HL-60/S4 treated with phorbol 12-myristate 13-acetate at 8.2 ng/mL for 4 days and 3 days (cell line): ENCODE results near the gene TEAD3.

Experiments
- in situ Hi-C: fragments of 300-500 bp; cut with MboI; formaldehyde crosslinking; loops from 2 replicates; pipeline ENCODE4 v1.15.0; 2022; ENCODE audit warnings: low sequenced_read_pairs

Gene TEAD3

GRCh38 chr6:35492974-35493284, 4.0 kb downstream of the TEAD3 start:
- in situ Hi-C loops: no loop called here

DNA sequence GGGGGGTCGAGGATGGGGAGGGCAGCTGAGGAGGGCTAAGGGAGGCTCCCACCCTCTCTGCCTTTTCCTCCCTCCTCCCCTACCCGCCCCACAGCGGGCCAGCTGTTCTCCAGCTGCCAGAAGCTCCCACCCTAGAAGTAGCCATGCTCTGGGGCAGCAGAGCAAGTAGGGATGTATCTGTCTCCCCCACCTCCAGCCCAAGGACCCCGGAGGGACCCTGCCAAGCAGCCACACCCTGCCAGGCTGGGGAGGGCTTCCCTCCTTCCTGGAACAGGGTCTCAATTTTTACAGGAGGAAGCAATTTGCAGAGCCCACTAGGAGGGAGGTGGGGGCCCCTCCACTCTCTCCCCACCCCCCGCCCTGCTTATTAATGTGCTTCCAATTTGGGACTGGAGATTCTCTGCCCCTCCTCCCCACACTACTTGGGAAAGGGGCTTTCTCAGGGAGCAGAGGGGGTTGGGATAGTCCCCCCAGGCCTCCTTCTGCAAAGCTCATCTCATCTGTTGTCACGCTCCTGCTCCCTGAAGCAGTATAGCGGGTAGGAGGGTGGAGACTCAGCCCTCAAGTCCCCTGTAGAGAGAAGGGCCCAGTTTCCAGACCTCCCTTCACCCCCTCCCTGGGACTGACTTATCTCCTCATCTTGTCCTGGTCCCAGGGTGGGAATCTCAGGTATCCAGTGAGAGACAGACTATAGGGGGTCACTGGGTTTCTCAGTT, 4.5 kb downstream of the TEAD3 start:
- in situ Hi-C loops: no loop called here

- in situ Hi-C loops: no loop called here
Observed at GRCh38 chr6:35491558-35492257, 5.2 kb downstream of the TEAD3 start.

DNA sequence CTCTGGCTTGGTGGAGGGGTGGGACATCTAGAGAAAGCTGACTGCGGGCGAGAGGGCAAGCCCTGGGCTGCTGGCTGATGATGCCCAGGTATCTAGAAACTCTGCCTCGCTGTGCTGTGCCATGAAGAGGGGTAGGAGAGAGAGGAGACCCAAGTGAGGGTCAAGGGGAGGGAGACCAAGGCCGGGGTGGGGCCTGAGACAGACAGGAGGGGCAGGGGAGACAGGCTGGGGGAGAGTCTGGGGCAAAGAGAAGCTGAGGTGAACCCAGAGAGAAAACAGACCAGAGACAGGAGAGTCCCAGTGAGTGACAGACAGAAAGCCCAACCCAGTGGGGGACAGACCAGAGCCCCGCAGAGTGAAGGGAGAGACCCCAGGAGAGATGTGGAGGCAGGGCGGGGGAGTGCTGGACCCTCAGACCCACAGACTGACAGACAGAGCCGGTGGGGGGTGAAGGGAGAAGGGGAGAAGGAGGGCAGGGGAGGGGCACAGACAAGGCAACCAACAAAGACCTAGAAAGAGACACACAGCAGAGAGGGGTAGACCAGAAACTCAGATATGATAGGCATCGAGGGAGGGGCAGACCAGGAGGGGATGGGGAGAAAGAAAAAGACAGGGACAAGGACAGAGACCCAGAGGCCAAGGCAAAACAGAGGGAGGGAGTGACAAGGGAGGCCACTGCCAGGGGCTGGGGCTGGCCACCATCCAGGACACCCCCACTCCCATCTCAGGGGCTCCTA, 5.9 kb downstream of the TEAD3 start:
- in situ Hi-C loops: no loop called here

DNA sequence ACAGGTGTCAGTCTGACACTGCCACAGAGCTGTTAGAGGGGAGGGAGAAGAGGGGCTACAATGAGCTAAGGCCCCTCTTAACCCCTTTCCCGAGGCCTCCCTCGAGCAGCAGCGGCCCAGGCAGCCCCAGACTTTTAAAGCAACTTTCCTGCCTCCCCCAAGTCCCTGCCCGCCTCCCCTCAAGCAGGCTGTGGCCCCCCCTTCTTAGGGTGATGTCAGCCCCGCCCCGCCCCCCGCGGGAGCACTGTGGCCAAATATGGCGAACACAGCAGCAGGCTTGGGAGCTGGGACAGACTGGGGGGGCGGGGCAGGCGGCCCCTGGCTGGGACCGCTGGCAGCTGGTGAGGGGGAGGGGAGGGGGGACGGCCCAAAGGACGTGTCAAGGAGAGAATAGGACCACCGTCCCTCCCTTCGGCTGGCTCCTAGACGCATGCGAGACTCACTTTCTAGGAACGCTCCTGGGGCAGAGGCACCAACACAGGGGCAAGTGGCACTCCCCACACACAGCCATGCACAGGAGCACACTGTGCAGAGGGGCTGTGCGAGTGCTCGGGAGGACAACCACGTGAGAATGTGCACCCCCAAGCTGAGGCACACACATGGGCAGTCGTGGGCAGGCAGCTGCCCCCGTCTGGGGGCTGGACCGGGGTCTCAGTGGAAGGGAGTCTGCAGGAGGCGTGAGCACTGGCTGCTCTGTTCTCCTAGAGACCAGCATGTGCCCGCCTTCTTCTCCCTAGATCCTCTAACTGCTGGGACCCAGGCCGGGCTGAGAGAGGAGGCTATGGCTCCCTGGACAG, 6.7 kb downstream of the TEAD3 start:
- in situ Hi-C loops: no loop called here

GRCh38 chr6:35489066-35489465, 7.8 kb downstream of the TEAD3 start:
- in situ Hi-C loops: no loop called here

DNA sequence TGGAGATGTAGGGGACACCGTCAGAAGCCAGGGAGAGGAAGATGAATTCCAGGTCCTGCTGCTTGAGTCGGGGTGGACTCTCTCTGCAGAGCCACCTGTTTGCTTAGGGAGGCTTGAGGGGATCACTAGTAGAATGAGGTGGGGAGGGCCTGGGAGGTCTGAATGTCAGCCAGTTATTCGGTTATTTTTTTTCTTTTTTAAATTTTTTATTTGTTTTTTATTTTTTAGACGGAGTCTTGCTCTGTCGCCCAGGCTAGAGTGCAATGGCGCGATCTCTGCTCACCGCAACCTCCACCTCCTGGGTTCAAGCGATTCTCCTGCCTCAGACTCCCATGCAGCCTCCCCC, 8.4 kb downstream of the TEAD3 start:
- in situ Hi-C loops: no loop called here

DNA sequence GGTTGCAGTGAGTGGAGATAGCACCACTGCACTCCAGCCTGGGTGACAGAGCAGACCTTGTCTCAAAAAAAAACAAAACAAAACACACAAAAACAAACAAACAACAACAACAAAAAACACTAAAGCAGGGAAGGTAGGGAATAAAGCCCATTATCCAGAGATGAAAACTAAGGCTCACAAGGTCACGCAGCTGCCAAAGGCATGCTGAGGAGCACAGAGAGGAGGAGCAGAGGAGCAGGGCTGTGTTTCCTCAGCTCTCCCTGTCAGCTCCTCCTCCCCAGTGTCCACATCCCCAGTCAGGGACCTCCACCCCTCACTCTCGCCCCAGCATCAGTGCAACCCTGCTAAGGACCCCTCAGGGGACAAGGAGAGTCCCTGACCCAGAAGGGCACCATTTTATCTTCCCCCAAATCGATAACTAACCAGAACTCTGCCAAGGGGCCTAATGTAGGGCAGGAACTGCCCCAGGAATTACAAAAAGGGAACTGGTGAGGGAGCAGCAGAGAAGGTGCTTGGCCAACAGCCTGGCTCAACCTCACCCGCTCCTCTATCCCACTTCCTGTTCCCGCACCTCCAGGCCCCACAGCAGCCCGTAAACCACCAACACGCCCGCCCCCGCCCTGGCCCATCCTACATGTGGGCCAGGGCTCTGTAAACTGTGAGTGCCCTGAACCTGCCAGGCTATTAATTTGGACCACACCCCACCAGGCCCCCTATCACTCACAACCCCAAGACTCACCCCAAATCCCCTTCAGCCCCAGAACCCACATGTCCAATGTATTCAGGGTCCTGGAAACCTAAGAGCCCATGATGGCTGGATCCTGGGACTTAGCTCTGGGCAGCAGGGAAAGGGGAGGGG, 9.0 kb downstream of the TEAD3 start:
- in situ Hi-C loops: no loop called here

GRCh38 chr6:35486005-35486925, 10.6 kb downstream of the TEAD3 start:
- in situ Hi-C loops: no loop called here

- in situ Hi-C loops: no loop called here
Observed at GRCh38 chr6:35485402-35485877, 11.4 kb downstream of the TEAD3 start.

- in situ Hi-C loops: no loop called here
Observed at GRCh38 chr6:35484921-35485392, 11.9 kb downstream of the TEAD3 start.

- in situ Hi-C loops: no loop called here
Observed at GRCh38 chr6:35483893-35484645, 12.8 kb downstream of the TEAD3 start.

DNA sequence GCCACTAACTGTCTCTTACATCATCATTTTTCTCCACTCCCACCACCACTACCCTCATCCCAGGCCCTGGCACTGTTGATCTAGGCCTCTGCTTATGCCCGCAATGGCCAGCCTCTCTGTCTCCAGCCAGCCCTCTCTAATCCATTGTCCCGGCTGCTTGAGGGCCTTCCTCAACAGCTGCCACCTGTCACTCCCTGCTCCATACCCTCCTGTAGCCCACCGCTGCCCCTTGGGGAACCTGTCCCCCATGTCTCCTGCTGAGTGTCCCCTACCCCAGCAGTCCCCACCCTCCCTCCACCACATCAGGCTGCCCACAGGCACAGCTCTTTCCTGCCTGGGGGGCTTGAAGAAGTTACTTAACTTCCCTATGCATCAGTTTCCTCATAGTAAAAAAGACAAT, 13.4 kb downstream of the TEAD3 start:
- in situ Hi-C loops: no loop called here

GRCh38 chr6:35483062-35483461, 13.8 kb downstream of the TEAD3 start:
- in situ Hi-C loops: no loop called here

GRCh38 chr6:35481226-35481625, 15.7 kb downstream of the TEAD3 start:
- in situ Hi-C loops: no loop called here

DNA sequence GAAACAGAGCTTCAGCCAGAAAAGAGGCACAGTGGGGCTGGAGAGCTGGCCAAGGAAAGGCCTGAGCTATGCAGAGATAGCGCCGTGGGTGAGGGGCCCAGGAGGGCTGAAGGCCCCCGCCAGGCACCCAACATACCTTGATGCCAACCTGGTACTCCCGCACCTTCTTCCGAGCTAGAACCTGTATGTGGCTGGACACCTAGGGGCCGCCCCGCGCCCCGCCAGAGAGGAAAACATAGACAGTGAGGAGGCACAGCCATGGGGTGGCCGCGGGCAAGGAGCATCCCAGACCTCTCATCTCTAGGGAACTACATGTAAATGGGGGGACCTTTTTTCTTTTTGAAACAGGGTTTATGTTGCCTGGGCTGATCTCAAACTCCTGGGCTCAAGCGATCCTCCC, 16.7 kb downstream of the TEAD3 start:
- in situ Hi-C loops: no loop called here

GRCh38 chr6:35478259-35478658, 18.6 kb downstream of the TEAD3 start:
- in situ Hi-C loops: no loop called here

GRCh38 chr6:35477551-35478179, 19.2 kb downstream of the TEAD3 start:
- in situ Hi-C loops: no loop called here
